HL-60/S4 (cell line): Measurements from ENCODE around the gene RNPEP.
"Not testable (repeated sequence)": the region's sequence is repeated elsewhere in the genome, so short reads cannot be mapped to it uniquely, and the experiment has no call there.

Experiments
- in situ Hi-C: fragments of 300-500 bp; cut with MboI; formaldehyde crosslinking; loops from 2 replicates; pipeline ENCODE4 v1.14.3; 2022; ENCODE audit warnings: low sequenced_read_pairs

RNPEP gene

GRCh38 chr1:201955729-201956143 lies 26.7 kb upstream of the RNPEP start:
- in situ Hi-C loops = no loop called here

- in situ Hi-C loops = no loop called here
These were observed 24.1 kb upstream of the RNPEP start for GRCh38 chr1:201958348-201958747.

GRCh38 chr1:201962382-201962781 lies 20.1 kb upstream of the RNPEP start:
- in situ Hi-C loops = not testable (repeated sequence)

GRCh38 chr1:201964261-201964660 lies 18.2 kb upstream of the RNPEP start:
- in situ Hi-C loops = no loop called here

- in situ Hi-C loops = no loop called here
These were observed 16.3 kb upstream of the RNPEP start for GRCh38 chr1:201966171-201966570.

- in situ Hi-C loops = no loop called here
These were observed 14.1 kb upstream of the RNPEP start for GRCh38 chr1:201968202-201968925.

- in situ Hi-C loops = loop anchor here (10.0 kb wide), 1 partner anchor 76 kb away; no protein-coding TSS in a partner anchor
These were observed 11.9 kb upstream of the RNPEP start for GRCh38 chr1:201970334-201971159.

GRCh38 chr1:201982082-201982622 lies 296 bp upstream of the RNPEP start:
- in situ Hi-C loops = no loop called here

GRCh38 chr1:201983380-201983805 lies 945 bp downstream of the RNPEP start:
- in situ Hi-C loops = no loop called here

- in situ Hi-C loops = no loop called here
These were observed 2.0 kb downstream of the RNPEP start for GRCh38 chr1:201984446-201984845.

GRCh38 chr1:201985355-201985754 lies 2.9 kb downstream of the RNPEP start:
- in situ Hi-C loops = no loop called here

- in situ Hi-C loops = no loop called here
These were observed 6.2 kb downstream of the RNPEP start for GRCh38 chr1:201988601-201989000.

GRCh38 chr1:201989354-201990128 lies 7.1 kb downstream of the RNPEP start:
- in situ Hi-C loops = no loop called here

GRCh38 chr1:201990427-201990826 lies 8.0 kb downstream of the RNPEP start:
- in situ Hi-C loops = no loop called here

GRCh38 chr1:201999625-202000238 lies 17.3 kb downstream of the RNPEP start:
- in situ Hi-C loops = no loop called here

GRCh38 chr1:202002507-202002906 lies 20.1 kb downstream of the RNPEP start:
- in situ Hi-C loops = no loop called here

GRCh38 chr1:202004711-202005110 lies 22.3 kb downstream of the RNPEP start:
- in situ Hi-C loops = loop anchor here (5.0 kb wide), 1 partner anchor 118 kb away; the partner anchor contains the start of gene GPR37L1

- in situ Hi-C loops = loop anchor here (5.0 kb wide), 1 partner anchor 116 kb away; the partner anchor contains the start of gene GPR37L1
These were observed 23.5 kb downstream of the RNPEP start for GRCh38 chr1:202005958-202006357.

- in situ Hi-C loops = loop anchor here (5.0 kb wide), 1 partner anchor 115 kb away; the partner anchor contains the start of gene GPR37L1
These were observed 24.9 kb downstream of the RNPEP start for GRCh38 chr1:202007304-202007703.

- in situ Hi-C loops = loop anchor here (5.0 kb wide), 1 partner anchor 114 kb away; the partner anchor contains the start of gene GPR37L1
These were observed 25.5 kb downstream of the RNPEP start for GRCh38 chr1:202007805-202008489.
